ENCODE results near the gene SLC35E2B. TPM values are rescaled to one million over a fixed set of nuclear protein-coding genes. Genes with fewer than 3 reads are reported as not detected.

SLC35E2B gene
- total RNA-seq, 2 donors from 2014 or later: 41.5 to 57.8 TPM

GRCh38 chr1:1630191-1630964 is 62.2 kb downstream of the SLC35E2B start:
- intact Hi-C loops (cut with DNase I): no loop called here
- H3K27ac ChIP-seq: peak overlapping the region; percentile 69
- H3K9me3 ChIP-seq: no peaks in the 10 kb centered on the region
- TF ChIP-seq CTCF (IDR thresholded peaks at IDR 0.05): no peak
- DNase-seq: peak; percentile 82
- peaks cover 5% of the 10 kb centered on the region for H3K4me1 ChIP-seq
- H3K36me3 ChIP-seq: no peaks in the 10 kb centered on the region
- peak overlapping the region; percentile 4 for H3K4me3 ChIP-seq
- peak overlapping the region in 1 of 2 donors; percentile 26 for H3K9ac ChIP-seq (ENCODE audit: low read depth in 2 of 2, low read length in 2 of 2)
- peaks cover 19% of the 10 kb centered on the region for H3K27me3 ChIP-seq

- Histone ChIP-seq H3K27me3 (peaks cover 19% of the 10 kb centered on the region), H3K4me3 (peak overlapping the region; percentile 13), H3K4me1 (peaks cover 5% of the 10 kb centered on the region), H3K36me3 (no peaks in the 10 kb centered on the region), H3K9ac (ENCODE audit: low read depth in 2 of 2, low read length in 2 of 2) (peak overlapping the region in 1 of 2 donors; percentile 27), H3K9me3 (no peaks in the 10 kb centered on the region), H3K27ac (no peak overlapping the region)
- intact Hi-C loops (cut with DNase I): no loop called here
- no peak for TF ChIP-seq CTCF (IDR thresholded peaks at IDR 0.05)
- peak; percentile 46 for DNase-seq
These were observed 63.0 kb downstream of the SLC35E2B start for GRCh38 chr1:1629430-1630190.

- Histone ChIP-seq H3K27me3 (peaks cover 19% of the 10 kb centered on the region), H3K36me3 (no peaks in the 10 kb centered on the region), H3K27ac (no peak overlapping the region), H3K9me3 (no peaks in the 10 kb centered on the region), H3K4me1 (peaks cover 5% of the 10 kb centered on the region), H3K9ac (ENCODE audit: low read depth in 2 of 2, low read length in 2 of 2) (peak overlapping the region in 1 of 2 donors; percentile 27), H3K4me3 (peak overlapping the region; percentile 13)
- intact Hi-C loops (cut with DNase I): no loop called here
- DNase-seq: no peak
- TF ChIP-seq CTCF (IDR thresholded peaks at IDR 0.05): no peak
These were observed 63.7 kb downstream of the SLC35E2B start for GRCh38 chr1:1628754-1629429.

GRCh38 chr1:1627829-1628753 is 64.5 kb downstream of the SLC35E2B start:
- no peak for TF ChIP-seq CTCF (IDR thresholded peaks at IDR 0.05)
- no peaks in the 10 kb centered on the region for H3K9me3 ChIP-seq
- H3K27ac ChIP-seq: peak overlapping the region; percentile 32
- peaks cover 19% of the 10 kb centered on the region for H3K27me3 ChIP-seq
- no peak for DNase-seq
- no peaks in the 10 kb centered on the region for H3K36me3 ChIP-seq
- H3K9ac ChIP-seq (ENCODE audit: low read depth in 2 of 2, low read length in 2 of 2): peak overlapping the region in 1 of 2 donors; percentile 8
- H3K4me3 ChIP-seq: no peak overlapping the region
- peaks cover 5% of the 10 kb centered on the region for H3K4me1 ChIP-seq
- intact Hi-C loops (cut with DNase I): no loop called here
